ENCODE results near the gene CCT2. TPM values are rescaled to one million over a fixed set of nuclear protein-coding genes. Genes with fewer than 3 reads are reported as not detected.

Gene CCT2
- 100 to 1,000 TPM in 1 of 5 donors, 10 to 100 TPM in 4; 43.3 to 137 (median 53.7) TPM for total RNA-seq
- 100 to 1,000 TPM in 1 of 3 donors, 10 to 100 TPM in 2; 83.2 to 102 (median 89.5) TPM for polyA plus RNA-seq
- long read RNA-seq, donor 1, partial matches to known transcripts, result 25 of 33 reads
- long read RNA-seq, donor 1, other reads (novel, unspliced or antisense), result 0 of 33 reads
- long read RNA-seq, donor 2, transcript CCT2-201 (16 exons, 2,041 nt), result major isoform, 10 of 15 reads
- long read RNA-seq, donor 2, partial matches to known transcripts, result 5 of 15 reads
- long read RNA-seq, donor 2, other reads (novel, unspliced or antisense), result 0 of 15 reads
- long read RNA-seq, donor 3, transcript CCT2-201 (16 exons, 2,041 nt), result major isoform, 11 of 32 reads
- long read RNA-seq, donor 3, partial matches to known transcripts, result 13 of 32 reads
- long read RNA-seq, donor 3, other reads (novel, unspliced or antisense), result 0 of 32 reads
- long read RNA-seq, donor 4, partial matches to known transcripts, result 0 of 2 reads
- long read RNA-seq, donor 4, other reads (novel, unspliced or antisense), result 0 of 2 reads
- long read RNA-seq, donor 5, transcript CCT2-201 (16 exons, 2,041 nt), result major isoform, 20 of 62 reads
- long read RNA-seq, donor 5, partial matches to known transcripts, result 35 of 62 reads
- long read RNA-seq, donor 5, other reads (novel, unspliced or antisense), result 0 of 62 reads
- long read RNA-seq, donor 6, transcript CCT2-211 (2 exons, 567 nt), result minor isoform, 9 of 83 reads
- long read RNA-seq, donor 6, transcript CCT2-201 (16 exons, 2,041 nt), result major isoform, 27 of 83 reads
- long read RNA-seq, donor 6, partial matches to known transcripts, result 44 of 83 reads
- long read RNA-seq, donor 6, other reads (novel, unspliced or antisense), result 0 of 83 reads
- long read RNA-seq, donor 7, transcript CCT2-201 (16 exons, 2,041 nt), result major isoform, 10 of 49 reads
- long read RNA-seq, donor 7, partial matches to known transcripts, result 32 of 49 reads
- long read RNA-seq, donor 7, other reads (novel, unspliced or antisense), result 0 of 49 reads
- long read RNA-seq, donor 8, transcript CCT2-201 (16 exons, 2,041 nt), result major isoform, 17 of 69 reads
- long read RNA-seq, donor 8, transcript CCT2-211 (2 exons, 567 nt), result minor isoform, 8 of 69 reads
- long read RNA-seq, donor 8, partial matches to known transcripts, result 39 of 69 reads
- long read RNA-seq, donor 8, other reads (novel, unspliced or antisense), result 0 of 69 reads
- long read RNA-seq, donor 9, transcript CCT2-201 (16 exons, 2,041 nt), result minor isoform, 17 of 87 reads
- long read RNA-seq, donor 9, transcript CCT2-211 (2 exons, 567 nt), result major isoform, 19 of 87 reads
- long read RNA-seq, donor 9, partial matches to known transcripts, result 51 of 87 reads
- long read RNA-seq, donor 9, other reads (novel, unspliced or antisense), result 0 of 87 reads
- long read RNA-seq, donor 10, transcript CCT2-201 (16 exons, 2,041 nt), result major isoform, 11 of 16 reads
- long read RNA-seq, donor 10, partial matches to known transcripts, result 0 of 16 reads
- long read RNA-seq, donor 10, other reads (novel, unspliced or antisense), result 0 of 16 reads

GRCh38 chr12:69585189-69586062 lies at the start of gene CCT2:
Gene CCT2 (plus strand): TSS chr12:69585459. CDS start chr12:69585522, 63 bp downstream.
- Histone ChIP-seq H3K4me3 (peak within 1 kb of the TSS; percentile 84 to 100 (median 92)), H3K9me3 (no peaks in the 10 kb centered on the region), H3K36me3 (peaks cover 32 to 39% (median 38%) of the 10 kb centered on the region in 4 donors), H3K27me3 (no peaks in the 10 kb centered on the region), H3K4me1 (peaks cover 6 to 21% (median 11%) of the 10 kb centered on the region in 4 donors), H3K27ac (peak within 1 kb of the TSS; percentile 80 to 94 (median 89))
- WGBS, 5 donors, result 0 to 1% (median 0%) methylated on average over 43 to 63 of the region's 63 CpGs
- peak; percentile 98 to 99 for DNase-seq
- TF ChIP-seq CTCF (IDR thresholded peaks at IDR 0.05), result peak in 2 of 7 experiments; percentile 6 to 16
- no peak for TF ChIP-seq POLR2A (IDR thresholded peaks at IDR 0.05)
- TF ChIP-seq POLR2AphosphoS5 (IDR thresholded peaks at IDR 0.05), result peak; percentile 68 to 94 (median 87)
- intact Hi-C loops (cut with DNase I; ENCODE audit: low total_unique reads), result loop anchor here (10.0 kb wide), 1 partner anchor 301 kb away; no protein-coding TSS in a partner anchor

- Histone ChIP-seq H3K27ac (no peak overlapping the region), H3K4me3 (no peak overlapping the region), H3K36me3 (peaks cover 0 to 6% (median 0%) of the 10 kb centered on the region in 4 donors), H3K9me3 (peaks cover 0 to 13% (median 1%) of the 10 kb centered on the region in 4 donors), H3K4me1 (no peaks in the 10 kb centered on the region), H3K27me3 (no peaks in the 10 kb centered on the region)
- TF ChIP-seq EP300 (IDR thresholded peaks at IDR 0.05) (no peak), POLR2A (IDR thresholded peaks at IDR 0.05) (no peak), CTCF (IDR thresholded peaks at IDR 0.05) (no peak), POLR2AphosphoS5 (IDR thresholded peaks at IDR 0.05) (no peak)
- intact Hi-C loops (cut with DNase I; ENCODE audit: low total_unique reads), result no loop called here
- DNase-seq, result no peak
- WGBS, 5 donors, result 82 to 88% (median 87%) methylated on average over 2 of the region's 2 CpGs
Observed at GRCh38 chr12:69540987-69541386, 44.3 kb upstream of the CCT2 start.

DNA sequence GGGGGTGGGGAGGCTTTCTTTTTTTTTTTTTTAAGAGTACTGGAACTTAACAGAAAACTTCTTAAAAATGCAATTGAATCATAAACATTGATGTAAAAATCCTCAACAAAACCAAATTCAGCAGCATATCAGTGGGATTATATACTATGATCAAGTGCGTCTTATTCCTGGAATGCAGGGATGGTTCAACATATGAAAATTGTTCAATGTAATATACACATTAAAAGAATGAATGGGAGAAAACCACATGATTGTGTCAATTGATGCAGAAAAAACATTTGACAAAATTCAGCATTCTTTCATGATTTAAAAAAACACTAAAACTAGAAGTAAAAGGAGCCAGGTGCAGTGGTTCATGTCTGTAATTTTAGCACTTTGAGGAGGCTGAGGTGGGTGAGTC lies 41.2 kb upstream of the CCT2 start:
- Histone ChIP-seq H3K4me1 (no peaks in the 10 kb centered on the region), H3K4me3 (no peak overlapping the region), H3K9me3 (peaks cover 0 to 13% (median 1%) of the 10 kb centered on the region in 4 donors), H3K36me3 (peaks cover 0 to 6% (median 0%) of the 10 kb centered on the region in 4 donors), H3K27me3 (no peaks in the 10 kb centered on the region), H3K27ac (no peak overlapping the region)
- intact Hi-C loops (cut with DNase I; ENCODE audit: low total_unique reads), result no loop called here
- DNase-seq, result no peak
- WGBS, 5 donors, result 97 to 100% (median 98%) methylated on average over 1 of the region's 1 CpG
- TF ChIP-seq CTCF (IDR thresholded peaks at IDR 0.05) (no peak), POLR2A (IDR thresholded peaks at IDR 0.05) (no peak), EP300 (IDR thresholded peaks at IDR 0.05) (no peak), POLR2AphosphoS5 (IDR thresholded peaks at IDR 0.05) (no peak)

All from stomach (tissue), 19 donors.